Left kidney (tissue), 2 donors: ENCODE results near the gene LIX1L. TPM values are rescaled to one million over a fixed set of nuclear protein-coding genes. Genes with fewer than 3 reads are reported as not detected.

ENCODE experiments used
- DNase-seq: peaks from one replicate; pipeline ENCODE4 v3.0.0-alpha.2; 2013
- polyA plus RNA-seq: library from polyadenylated mRNA; unstranded; fragments of 120-200 nt; gene quantifications from one replicate; pipeline ENCODE4 v1.2.1, GENCODE V29; 2013; ENCODE audit not compliant: insufficient read length

Gene LIX1L
- polyA plus RNA-seq, 1 donor: 26.3 TPM

DNA sequence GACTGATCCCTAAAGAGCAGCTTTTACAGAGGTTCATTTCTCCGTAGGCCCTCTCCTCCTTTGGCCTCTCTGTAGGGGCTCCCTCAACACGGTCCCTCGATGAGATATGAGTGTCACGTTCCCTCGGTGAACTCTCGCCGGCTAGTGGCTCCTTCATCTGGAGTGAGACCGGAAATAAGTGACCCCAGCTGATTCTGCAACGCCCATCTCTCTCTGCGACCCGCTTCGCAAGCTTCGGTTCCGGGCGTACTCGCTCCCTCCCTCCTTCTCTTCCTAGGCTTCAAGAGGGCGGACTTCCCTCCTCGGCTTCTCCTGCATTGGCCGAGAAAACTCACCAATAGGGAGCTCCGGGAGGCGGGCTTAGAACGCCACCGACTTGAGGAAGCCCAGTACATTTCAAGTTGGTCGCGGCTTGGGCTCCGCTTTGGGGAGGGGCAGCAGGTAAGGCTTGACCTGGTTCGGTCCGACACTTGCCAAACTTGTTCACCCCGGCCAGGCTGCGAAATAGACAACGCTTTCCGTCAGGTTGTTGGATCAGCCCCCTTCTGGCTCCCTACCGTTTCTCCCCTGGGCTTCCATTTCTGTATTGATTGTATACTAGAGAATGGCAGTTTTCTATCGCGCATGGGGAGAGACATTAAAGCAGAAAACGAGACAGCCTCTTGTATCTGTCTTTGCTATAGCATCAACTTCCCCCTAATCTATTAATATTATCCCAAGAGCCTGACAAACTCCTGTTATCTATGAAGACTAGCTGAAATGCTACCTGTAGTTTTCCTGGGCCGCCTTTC lies 6.7 kb upstream of the LIX1L start, which contains the start of the genes ANKRD34A and POLR3GL:
Gene ANKRD34A (minus strand): TSS at position 248 of the 791 bp plus-strand sequence. CDS start 2,816 bp downstream, outside the sequence.
Gene POLR3GL (plus strand): TSS at position 363 of the 791 bp plus-strand sequence. CDS start 10,176 bp downstream, outside the sequence.
- peak; percentile 97 for DNase-seq

DNA sequence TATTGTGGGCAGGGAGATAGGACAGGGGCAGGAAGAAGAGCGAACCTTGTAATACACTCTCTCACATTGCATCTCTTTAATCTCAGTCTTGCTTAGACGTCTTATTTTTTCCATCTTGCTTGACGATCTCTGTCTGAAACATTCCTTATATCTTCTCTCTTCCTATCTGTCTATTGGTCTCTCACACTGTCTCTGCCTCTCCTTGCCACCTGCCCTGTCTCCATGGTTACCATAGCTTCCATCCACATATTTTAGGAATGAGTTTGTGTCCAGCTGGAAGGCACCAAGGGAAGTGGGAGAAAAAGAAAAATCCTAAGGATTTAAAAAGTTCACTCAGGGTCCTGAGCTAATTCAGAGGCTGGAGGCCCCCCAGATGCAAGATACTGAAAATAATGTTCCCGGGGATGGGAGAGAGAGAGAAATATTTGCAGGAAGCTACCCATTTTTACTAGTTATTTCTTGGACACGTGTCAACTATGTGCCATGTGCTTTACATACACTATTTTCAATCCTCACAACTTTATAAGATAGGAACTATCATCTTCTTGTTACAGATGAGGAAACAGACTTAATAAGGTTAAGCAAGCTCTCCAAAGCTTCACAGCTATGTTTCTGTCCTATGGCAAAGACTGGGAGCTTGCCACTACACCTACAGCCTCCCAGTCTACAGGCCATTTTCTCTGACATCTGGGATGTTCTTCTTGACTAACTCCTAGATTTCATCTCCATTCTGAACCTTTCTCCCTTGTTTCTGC lies 5.6 kb upstream of the LIX1L start:
- no peak for DNase-seq

DNA sequence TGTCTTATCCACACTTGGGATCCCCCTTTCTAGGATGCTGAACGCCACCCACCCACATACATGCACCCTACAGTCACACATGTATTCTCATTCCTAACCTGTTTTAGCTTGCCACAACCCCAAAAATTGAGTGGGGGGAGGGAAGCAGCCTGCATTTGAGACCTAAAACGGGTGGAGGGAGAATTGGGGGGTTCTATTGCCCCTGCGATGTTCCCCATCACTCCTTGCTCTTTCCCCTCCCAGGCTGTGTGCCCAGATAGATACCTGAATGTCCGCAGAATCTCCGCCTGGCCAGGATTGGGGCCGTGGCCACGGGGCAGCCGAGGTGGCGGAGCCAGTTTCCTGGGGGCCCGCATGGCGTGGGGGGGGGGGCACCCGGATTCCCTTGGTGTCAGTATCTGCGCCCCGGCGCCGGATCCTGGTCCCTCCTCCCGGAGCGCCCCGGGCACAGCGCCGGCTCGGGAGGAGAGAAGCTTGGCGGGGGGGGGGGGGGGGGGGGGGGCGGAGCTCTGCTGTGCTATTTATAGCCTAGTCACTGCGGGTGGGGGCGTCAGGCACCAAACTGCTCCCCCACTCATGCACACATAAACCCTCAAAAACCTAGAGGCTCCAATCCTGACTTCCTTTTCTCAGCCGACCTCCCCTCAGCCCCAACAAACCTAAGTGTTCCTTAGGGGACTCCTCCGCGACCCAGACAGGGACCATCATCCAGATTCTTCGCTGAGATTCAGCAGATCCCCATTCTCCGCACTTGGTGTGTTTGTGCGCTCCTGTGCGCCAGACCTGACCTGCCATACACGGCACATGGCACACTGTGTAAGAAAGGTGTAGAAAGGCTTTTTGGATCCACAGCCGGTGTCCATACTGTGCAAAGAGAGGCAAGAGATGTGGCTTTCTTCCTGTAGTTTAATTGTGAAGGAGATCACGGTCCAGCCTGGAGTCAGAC lies 4.6 kb upstream of the LIX1L start:
- DNase-seq: no peak

DNA sequence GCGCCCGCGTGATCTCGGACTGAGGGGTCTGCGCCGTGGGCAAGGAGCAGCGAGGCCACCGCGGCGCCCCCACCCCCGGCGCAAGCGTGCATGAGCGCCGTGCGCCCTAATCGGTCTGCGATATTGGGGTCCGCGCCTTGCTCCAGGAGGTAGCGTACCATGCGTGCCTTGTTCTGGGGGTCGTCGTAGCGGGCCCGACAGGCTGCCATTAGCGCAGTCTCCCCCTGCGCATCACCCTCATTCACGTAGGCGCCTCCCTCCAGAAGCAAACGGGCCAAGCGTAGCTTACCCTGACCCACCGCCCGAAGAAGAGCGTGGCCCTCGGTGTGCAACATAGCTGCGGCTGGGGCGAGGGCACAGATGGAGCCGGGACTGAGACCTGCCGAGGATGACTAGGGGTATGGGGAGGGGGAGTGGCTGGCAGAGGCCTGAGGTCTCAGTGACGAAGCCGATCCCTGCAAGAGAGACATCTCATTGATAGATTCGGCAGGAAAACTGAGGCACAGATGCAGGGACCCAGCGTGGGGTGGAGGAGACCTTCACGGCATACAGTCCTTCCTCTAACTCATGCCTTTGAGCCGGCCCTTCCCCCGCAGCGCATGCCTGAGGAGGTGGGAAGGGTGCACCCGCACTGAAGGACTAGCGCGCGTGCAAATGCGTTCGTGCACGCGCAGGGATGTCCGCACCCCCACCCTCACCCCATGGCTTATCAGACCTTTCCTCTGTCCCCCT lies 3.8 kb upstream of the LIX1L start:
- no peak for DNase-seq

DNA sequence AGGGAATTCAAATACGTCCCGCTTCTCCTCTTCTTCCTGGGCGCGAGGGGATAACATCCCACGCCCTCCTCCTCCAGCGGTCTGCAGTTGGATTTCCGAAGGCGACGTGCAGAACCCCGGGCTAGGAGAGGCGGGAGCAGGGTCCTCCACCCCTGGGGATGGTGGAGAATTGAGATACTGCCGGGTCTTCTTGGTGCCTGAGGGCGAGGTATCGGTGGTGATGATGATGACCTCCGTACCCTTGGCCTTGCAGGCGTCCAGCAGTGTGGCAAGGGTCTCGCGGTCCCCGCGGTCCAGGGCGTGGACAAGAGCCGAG lies 3.2 kb upstream of the LIX1L start:
- no peak for DNase-seq

DNA sequence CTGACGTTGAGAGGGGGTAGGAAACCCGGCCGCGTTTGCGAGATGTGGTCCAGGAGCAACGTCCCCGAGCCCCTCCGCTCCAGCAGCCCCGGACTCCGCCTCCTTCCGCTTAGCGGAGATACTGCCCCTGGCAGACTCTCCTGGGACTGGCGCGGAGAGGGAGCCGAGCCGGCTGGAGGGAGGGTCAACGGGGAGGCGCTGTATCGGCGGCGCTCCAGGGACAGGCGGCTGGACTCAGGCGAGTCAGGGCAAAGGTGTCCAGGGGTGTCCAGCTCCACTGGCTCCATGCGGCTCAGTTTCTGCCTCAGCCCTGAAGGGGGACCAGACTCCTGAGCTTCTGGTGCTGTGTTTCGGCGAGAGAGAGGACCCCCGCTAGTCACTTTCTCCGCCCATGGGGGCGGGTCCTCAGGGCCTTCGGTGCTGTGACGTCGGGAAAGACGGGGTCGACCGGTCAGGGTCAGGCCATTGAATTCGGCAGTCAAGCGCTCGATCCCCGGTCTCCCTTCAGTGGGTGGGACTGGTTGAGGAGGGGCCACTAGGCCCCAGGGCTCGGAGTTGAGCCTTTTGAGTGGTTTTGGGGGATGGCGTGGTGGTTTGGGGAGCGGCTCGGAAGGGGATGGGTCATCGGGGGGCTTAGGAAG lies 2.8 kb upstream of the LIX1L start:
- peak; percentile 85 for DNase-seq

DNA sequence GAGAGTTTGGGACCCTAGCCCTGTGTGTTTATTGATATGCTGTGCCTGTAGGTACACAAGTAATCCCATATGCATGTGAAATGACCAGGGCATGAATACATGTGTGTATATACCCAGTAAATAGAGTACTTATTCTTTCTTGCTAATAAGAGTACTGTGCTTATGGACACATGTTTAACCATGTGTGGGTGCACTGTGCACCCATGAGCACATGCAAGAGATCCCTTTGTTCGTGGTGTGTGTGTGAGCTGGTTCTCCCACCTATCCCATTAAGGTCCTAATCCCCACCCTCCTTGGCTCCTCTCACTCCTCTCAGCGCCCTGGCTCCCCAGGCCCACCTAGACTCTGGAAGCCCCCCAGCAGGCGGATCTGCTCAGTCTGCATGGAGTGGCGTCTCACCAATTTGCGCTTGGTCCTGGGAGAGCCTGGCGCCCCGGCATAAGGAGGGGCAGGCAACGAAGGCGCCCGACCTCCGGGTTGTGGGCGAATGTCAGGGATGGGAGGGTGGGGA lies 2.2 kb upstream of the LIX1L start:
- no peak for DNase-seq

DNA sequence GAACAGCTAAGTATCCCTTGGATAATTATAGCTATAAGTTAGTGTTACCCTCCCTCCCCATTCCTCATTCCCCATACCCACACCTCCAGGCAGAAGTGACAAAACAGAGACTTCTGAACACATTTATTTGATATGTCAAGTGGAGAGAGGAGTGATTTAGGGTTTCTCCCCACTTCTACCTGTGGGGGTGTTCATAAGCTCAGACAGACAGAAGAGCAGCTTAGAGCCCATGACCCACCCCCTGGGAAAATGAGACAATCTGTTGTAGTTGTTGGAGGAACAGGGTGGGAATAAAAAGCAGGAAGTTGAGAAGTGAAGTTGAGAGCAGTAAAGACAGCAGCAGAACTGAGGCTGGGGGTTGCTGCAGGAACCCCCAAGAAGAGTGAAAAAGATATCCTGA lies 1.5 kb upstream of the LIX1L start:
- DNase-seq: no peak

DNA sequence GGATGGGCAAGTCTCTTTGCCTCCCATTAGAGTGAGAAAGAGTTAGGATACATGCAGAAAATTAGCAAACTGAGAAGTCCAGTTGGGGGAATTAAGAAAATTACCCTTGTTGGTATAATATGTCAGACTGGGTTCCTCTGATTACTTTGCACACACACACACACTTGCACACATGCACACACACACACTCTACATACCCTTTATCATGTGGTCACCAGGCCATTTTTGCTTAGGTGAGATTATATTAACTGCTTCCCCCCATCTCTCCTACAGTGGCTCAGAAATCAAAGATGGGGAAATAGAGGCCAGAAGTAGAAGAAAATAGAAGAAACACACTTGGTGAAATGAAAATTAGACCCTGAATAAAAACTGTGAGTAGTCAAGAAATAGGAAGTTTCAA lies 917 bp upstream of the LIX1L start:
- DNase-seq: no peak

DNA sequence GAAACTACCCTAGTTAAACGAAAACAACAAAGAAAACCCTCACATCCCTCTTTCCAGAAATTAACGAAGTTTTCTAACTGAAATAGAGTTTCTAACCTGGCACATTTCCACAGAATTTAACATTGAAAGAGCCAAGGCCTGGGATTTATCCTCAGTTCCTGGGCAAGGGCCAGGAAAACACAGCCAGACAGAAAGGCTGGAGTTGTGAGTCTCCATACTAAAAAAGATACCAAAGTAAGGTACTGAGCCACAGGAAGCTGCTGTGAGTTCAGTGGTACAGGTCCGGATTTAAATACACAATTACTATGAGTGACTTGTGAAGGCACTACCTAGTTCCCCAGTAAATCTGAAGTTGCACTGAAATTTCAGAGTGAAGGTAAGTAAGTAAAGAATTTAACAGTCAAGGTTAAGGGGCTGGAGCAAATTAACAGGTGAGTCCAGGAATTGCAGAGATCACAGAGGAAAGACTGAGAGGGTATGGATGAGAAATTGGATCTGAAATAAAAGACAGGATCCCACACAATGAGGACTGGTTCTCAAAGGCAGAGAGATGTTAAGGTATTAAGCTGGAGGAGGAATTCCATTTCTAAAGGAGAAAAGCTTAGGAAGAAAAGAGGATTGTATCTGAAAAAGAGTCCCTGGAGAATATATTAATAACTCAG lies 905 bp downstream of the LIX1L start:
- no peak for DNase-seq

DNA sequence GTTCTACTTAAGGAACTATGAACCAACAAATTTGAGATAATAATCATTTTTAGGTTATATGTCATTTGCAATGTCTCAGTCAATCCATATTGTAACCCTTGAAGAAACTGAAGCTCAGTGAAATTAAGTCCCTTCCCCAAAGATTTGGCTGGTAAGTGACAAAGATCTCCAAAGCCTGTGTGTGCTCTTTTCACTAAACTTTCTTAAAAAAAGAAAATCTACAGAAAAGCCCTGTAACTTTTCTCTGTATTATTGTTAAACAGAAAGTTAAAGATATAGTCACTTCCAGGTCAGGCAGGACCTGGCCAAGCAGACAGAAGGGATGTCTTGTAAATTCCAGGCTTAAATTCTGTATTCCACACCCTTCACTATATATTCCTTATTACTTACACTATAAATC lies 1.5 kb downstream of the LIX1L start:
- DNase-seq: no peak

DNA sequence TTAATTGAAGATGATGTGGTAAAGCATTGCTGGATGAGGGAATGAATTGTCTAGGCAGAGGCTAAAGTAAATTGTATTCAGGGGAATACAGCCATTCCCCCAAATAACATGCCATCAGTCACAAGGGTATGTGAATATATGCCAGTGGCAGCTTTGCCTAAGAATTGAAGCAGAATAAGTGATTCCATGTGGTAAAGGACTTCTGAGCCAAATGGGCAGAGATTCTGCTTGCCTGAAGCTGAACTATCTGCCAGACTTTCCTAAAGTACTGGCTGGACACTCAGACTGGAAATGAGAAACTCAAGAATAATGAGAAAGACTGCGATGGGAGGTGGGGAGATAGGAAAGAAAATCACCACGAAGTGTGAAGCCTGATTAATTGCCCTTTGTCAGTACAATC lies 2.4 kb downstream of the LIX1L start:
- DNase-seq: no peak

DNA sequence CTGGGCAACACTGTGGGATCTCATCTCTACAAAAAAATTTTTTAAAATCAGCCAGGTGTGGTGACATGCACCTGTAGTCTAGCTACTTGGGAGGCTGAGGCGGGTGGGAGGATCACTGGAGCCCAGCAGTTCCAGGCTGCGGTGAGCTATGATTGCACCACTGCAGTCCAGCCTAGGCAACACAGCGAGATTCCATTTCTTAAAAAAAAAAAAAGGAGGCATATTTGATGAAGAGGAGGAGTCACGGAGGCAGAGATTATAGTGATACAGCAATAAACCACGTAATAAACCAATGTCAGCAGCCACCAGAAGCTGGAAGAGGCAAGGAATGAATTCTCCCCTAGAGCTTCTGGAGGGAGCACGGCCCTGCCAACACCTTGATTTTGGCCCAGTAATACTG lies 4.0 kb downstream of the LIX1L start:
- DNase-seq: no peak

DNA sequence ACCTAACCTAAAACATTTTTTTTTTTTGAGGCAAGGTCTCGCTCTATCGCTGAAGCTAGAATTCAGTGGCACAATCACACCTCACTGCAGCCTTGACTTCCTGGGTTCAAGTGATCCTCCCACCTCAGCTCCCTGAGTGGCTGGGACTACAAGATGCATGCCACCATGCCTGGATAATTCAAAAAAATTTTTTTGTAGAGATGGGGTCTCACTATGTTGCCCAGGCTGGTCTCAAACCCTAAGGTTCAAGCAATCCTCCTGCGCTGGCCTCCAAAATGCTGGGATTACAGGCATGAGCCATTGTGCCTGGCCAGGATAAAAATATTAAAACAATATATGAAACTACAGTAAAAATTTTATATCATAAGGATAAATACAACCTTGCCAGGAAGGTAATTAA lies 4.9 kb downstream of the LIX1L start:
- DNase-seq: no peak

DNA sequence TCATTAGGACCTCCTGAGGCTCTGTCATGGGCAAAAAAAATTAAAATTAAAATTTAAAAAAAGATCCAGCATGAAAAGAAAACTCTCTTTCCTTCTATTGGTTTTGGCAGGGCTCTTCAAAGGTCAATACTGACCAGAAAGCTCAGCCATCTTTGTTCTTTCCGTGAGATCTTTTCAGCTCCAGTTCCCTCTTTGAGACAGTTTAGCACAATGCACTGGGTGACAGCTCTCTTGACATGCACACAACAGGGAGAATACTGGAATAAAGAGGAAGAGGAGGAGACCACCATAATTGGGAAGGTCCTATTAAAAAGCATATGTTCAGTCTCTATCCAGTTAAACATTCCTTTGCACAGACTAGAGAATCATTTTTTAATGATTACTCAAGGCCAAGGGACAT lies 6.3 kb downstream of the LIX1L start:
- no peak for DNase-seq

DNA sequence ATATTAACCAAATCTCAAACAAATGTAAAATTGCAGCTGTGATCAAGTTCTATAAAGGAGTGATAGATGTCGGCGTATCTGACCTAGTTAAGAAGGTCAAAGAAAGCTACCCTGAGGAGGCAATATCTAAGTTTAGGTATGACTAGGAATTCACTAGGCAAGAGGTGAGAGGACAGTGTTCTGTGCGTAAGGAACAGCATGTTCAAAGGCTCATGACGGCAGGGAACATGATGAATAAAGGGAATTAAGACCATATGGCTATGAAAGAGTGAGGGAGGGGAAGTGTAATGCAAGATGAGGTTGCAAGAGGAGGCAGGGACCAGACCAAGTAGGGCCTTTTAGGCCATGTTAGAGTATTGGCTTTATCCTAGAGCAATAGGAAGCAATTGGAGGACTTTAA lies 8.6 kb downstream of the LIX1L start:
- DNase-seq: no peak

DNA sequence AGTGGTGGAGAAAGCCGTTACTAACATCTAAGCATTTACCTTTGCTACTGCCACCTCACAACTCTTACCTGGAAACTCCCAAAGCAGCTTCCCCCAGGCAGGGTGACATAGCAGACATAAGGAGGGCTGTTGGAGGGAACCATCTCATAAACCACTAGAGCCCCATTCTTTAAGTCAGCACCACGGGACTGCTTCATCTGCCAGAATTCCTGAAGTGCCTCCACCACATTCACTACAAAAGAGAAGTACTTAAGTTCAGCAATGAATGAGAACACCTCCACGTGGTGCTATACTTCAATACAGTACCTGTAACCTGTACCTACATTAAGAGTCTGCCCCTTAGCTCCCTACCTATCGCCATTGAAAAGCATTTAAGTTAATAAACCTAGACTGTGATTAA lies 10.3 kb downstream of the LIX1L start:
- DNase-seq: no peak

DNA sequence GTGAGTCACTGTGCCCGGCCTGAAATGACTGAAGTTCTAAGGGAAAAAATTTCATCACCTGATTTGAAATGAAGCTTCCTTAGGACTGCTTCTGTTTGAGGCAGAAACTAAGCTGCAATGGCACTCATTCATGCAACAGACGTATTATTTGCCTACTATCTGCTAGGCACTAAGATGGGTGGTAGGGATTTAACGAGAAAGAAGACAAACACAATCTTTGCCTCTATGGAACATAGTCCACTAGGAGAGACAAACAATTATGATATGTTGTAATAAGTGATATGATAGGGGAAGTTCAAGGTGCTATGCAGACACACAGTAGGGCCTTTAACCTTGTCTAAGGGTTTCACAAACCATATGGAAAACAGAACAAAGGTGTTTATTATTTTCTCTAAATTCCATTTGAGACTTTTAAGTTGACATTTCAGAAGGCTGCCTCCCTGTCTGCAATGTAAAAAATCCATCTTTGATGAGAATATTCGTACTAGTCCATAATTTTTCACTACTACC lies 11.3 kb downstream of the LIX1L start:
- no peak for DNase-seq

DNA sequence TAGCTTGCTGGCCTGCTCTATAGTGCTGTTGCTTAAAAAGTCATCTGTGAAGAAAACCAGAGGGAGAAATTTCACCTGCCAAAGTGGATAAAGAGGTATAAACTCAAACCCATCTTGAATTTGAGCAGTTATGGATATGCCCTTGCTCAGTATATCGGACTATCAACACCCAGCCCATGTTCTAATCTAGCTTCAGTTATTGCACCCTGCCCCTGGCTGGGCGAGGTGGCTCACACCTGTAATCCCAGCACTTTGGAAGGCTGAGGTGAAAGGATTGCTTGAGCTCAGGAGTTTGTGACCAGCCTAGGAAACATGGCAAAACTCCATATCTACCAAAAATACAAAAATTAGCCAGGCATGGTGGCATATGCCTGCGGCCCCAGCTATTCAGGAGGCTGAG lies 13.3 kb downstream of the LIX1L start:
- no peak for DNase-seq

DNA sequence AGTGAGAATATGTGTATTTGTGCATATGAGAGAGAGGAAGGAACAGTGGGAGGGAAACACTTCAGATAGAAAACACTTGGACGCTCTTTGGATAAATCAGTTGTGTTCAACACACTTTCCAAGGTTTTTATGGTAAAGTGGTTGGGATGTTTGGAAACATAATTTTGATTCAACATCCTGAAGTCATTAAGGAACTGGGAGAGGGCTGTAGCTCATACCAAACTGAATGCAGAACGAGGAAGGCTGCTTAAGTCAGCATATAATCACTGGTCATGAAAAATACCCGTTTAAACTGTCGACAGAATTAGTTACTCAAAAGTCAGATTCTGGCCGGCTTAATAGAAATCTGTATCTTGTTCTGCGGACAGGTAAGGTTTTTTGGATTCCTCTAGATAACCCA lies 14.9 kb downstream of the LIX1L start:
- DNase-seq: no peak
